PC-3 (cell line): ENCODE measurements around the gene RBBP8NL.

Experiments
- CTCF ChIP-seq: fragments of 300-600 bp; sonication (generic); conservative IDR thresholded peaks from 2 replicates; pipeline ENCODE4 v1.5.1; 2017; ENCODE audit warnings: antibody characterized with exemption, low read depth, mild to moderate bottlenecking, low read length
- EZH2 ChIP-seq: fragments of 300-600 bp; sonication (generic); IDR thresholded peaks from one replicate; pipeline ENCODE4 v1.6.1; 2017; ENCODE audit warnings: antibody characterized with exemption, mild to moderate bottlenecking, low read length; ENCODE audit not compliant: unreplicated experiment
- EZH2phosphoT487 ChIP-seq: fragments of 300-600 bp; sonication (generic); IDR thresholded peaks from 2 replicates; pipeline ENCODE4 v1.6.1; 2018; ENCODE audit warnings: mild to moderate bottlenecking, antibody characterized with exemption, low read length, borderline replicate concordance

GRCh38 chr20:62400541-62400940 lies 26.8 kb downstream of the RBBP8NL start:
- TF ChIP-seq CTCF (no peak), EZH2 (no peak), EZH2phosphoT487 (no peak)
